Neural cell (in vitro differentiated cells): ENCODE measurements around the gene CHCHD5.

ENCODE experiments used
- EP300 ChIP-seq: fragments of 450-650 bp; conservative IDR thresholded peaks from 2 replicates; pipeline ENCODE4 v1.6.1; 2014; ENCODE audit warnings: antibody characterized with exemption, mild to moderate bottlenecking, moderate library complexity; ENCODE audit not compliant: poor library complexity, severe bottlenecking
- EZH2 ChIP-seq: fragments of 200-600, 300-800 bp; shearing (Covaris generic), sonication (generic); IDR thresholded peaks from 2 replicates; pipeline ENCODE4 v1.6.1; 2014; ENCODE audit warnings: antibody characterized with exemption, low read length, borderline replicate concordance, mild to moderate bottlenecking; ENCODE audit not compliant: insufficient read depth, poor library complexity, severe bottlenecking
- MXI1 ChIP-seq: fragments of 450-650 bp; conservative IDR thresholded peaks from 2 replicates; pipeline ENCODE4 v1.6.1; 2014; ENCODE audit warnings: antibody characterized with exemption, mild to moderate bottlenecking; ENCODE audit not compliant: poor library complexity, severe bottlenecking
- POLR2AphosphoS5 ChIP-seq: IDR thresholded peaks from 2 replicates; pipeline ENCODE4 v1.6.1; 2012
- RAD21 ChIP-seq: fragments of 450-650 bp; conservative IDR thresholded peaks from 2 replicates; pipeline ENCODE4 v1.6.1; 2014; ENCODE audit warnings: antibody characterized with exemption, mild to moderate bottlenecking, moderate library complexity
- SMC3 ChIP-seq: fragments of 450-650 bp; conservative IDR thresholded peaks from 2 replicates; pipeline ENCODE4 v1.6.1; 2014; ENCODE audit warnings: antibody characterized with exemption, mild to moderate bottlenecking, moderate library complexity; ENCODE audit not compliant: poor library complexity
- TAF1 ChIP-seq: IDR thresholded peaks from 2 replicates; pipeline ENCODE4 v1.6.1; 2012; ENCODE audit warnings: low read depth
- TF ChIP-seq, protein P1 (sequence below): fragments of 450-650 bp; IDR thresholded peaks from 2 replicates; pipeline ENCODE4 v1.5.1; 2014; ENCODE audit warnings: antibody characterized with exemption, mild to moderate bottlenecking, moderate library complexity; ENCODE audit not compliant: poor library complexity, severe bottlenecking
- TF ChIP-seq, protein P2 (sequence below): IDR thresholded peaks from 2 replicates; pipeline ENCODE4 v1.6.1; 2012; ENCODE audit warnings: borderline replicate concordance

DNA sequence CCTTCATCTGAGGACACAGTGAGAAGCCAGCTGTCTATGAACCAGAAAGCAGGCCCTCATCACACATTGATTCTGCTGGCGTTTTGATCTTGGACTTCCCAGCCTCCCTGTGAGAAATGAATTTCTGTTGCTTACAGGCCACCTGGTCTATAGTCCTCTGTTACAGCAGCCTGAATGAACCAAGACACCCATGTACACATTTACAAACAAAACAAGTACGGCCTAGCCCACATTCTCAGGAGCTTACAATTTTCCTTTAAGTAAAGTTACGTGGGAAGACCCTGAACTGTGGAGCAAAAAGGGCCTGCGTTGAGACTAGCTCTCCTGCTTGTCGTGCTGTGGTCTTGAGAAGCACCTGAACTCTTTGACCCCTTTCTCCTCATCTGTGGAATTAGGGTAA, 49.3 kb downstream of the CHCHD5 start:
- no peak for TF ChIP-seq EP300
- no peak for TF ChIP-seq RAD21
- TF ChIP-seq, protein P1, sequence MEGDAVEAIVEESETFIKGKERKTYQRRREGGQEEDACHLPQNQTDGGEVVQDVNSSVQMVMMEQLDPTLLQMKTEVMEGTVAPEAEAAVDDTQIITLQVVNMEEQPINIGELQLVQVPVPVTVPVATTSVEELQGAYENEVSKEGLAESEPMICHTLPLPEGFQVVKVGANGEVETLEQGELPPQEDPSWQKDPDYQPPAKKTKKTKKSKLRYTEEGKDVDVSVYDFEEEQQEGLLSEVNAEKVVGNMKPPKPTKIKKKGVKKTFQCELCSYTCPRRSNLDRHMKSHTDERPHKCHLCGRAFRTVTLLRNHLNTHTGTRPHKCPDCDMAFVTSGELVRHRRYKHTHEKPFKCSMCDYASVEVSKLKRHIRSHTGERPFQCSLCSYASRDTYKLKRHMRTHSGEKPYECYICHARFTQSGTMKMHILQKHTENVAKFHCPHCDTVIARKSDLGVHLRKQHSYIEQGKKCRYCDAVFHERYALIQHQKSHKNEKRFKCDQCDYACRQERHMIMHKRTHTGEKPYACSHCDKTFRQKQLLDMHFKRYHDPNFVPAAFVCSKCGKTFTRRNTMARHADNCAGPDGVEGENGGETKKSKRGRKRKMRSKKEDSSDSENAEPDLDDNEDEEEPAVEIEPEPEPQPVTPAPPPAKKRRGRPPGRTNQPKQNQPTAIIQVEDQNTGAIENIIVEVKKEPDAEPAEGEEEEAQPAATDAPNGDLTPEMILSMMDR = no peak
- TF ChIP-seq TAF1 = no peak
- no peak for TF ChIP-seq MXI1
- TF ChIP-seq, protein P2, sequence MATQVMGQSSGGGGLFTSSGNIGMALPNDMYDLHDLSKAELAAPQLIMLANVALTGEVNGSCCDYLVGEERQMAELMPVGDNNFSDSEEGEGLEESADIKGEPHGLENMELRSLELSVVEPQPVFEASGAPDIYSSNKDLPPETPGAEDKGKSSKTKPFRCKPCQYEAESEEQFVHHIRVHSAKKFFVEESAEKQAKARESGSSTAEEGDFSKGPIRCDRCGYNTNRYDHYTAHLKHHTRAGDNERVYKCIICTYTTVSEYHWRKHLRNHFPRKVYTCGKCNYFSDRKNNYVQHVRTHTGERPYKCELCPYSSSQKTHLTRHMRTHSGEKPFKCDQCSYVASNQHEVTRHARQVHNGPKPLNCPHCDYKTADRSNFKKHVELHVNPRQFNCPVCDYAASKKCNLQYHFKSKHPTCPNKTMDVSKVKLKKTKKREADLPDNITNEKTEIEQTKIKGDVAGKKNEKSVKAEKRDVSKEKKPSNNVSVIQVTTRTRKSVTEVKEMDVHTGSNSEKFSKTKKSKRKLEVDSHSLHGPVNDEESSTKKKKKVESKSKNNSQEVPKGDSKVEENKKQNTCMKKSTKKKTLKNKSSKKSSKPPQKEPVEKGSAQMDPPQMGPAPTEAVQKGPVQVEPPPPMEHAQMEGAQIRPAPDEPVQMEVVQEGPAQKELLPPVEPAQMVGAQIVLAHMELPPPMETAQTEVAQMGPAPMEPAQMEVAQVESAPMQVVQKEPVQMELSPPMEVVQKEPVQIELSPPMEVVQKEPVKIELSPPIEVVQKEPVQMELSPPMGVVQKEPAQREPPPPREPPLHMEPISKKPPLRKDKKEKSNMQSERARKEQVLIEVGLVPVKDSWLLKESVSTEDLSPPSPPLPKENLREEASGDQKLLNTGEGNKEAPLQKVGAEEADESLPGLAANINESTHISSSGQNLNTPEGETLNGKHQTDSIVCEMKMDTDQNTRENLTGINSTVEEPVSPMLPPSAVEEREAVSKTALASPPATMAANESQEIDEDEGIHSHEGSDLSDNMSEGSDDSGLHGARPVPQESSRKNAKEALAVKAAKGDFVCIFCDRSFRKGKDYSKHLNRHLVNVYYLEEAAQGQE = no peak
- no peak for TF ChIP-seq POLR2AphosphoS5
- no peak for TF ChIP-seq EZH2
- no peak for TF ChIP-seq SMC3
